Stimulated activated CD8-positive, alpha-beta memory T cell treated with anti-CD3 and anti-CD28 coated beads, Interleukin-15, amount 100 ng/mL, for 48 hours (primary cell): ENCODE data around the gene GATA1.

Source experiments
- DNase-seq, 2 donors: peaks; one replicate each; pipeline ENCODE4 v3.0.0-alpha.2; 2020; ENCODE audit warnings: low read depth in 2 of 2

GATA1 gene

DNA sequence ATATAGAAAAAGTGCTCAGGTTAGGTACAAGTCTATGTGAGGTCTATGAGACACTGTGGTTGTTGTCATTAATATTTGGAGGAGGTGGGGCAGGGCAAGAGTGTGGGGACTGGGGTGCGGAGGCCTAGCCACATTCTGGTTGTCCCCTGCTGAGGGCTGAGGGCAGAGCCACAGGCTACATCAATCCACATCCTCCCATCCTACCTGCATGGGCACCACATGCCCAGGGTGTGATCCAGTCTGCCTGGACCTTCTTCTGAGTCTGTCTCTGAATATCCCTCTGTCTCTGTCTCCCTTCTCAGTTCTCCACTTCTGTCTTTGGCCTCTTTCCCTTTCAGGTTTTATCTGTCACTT is 1.2 kb upstream of the GATA1 start:
- no peak for DNase-seq

DNA sequence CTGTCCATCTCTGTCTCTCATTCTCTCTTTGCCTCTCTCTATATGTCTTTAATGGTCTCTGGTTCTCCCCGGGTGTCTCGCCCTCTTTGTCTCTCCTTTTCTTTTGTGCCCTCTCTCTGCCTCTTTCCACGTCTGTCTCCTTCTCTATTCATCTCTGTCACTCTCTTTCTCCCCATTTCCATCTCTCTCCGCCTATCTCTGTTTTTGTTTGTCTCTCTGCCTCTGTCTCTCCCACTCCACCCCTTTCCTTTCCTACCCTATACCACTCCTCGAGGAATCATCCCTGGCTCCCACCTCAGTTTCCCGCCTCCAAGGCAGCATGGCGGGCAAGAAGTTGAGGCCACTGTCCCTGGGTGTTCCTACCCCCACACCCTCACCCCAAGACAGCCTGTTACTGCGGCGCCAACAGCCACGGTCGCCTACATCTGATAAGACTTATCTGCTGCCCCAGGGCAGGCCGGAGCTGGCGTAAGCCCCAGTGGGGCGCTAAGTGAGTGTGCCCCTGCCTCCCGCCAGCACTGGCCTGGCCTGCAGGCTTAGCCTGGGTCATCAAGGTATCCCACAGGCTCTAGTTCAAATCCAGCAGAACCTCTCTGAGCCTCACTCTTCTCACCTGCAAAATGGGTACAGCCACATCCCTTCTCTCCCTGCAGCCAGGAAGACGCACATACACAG is 713 bp upstream of the GATA1 start:
- DNase-seq: no peak

DNA sequence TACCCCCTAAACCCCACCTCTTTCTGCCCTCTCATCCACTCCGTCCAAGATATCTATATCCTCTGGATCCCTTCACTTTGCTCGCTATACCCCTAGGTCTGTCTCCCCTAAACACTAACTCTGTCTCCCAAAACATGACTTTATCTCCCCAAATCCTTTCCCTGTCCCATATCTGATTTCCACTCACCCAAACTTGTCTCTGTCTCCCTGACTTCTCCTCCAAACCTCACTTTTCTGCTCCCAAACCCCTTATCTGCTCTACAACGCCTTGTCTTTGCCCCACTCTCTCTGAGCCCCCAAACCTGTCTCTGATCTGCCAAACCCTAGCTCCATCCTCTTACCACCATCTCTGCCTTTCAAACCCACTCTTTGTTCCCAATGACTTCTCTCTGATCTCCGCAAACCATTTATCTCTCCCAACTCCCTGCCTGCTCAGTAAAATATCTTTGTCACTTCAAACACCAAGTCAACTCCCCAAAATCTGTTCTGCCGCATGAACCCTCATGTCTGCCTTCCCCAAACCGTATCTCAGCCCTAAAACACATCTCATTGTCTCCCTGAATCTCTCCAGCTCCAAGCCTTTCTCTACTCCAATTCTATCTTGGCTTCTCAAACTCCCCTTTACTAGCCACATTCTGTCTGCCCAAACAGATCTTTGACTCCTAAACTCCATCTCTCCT is 575 bp downstream of the GATA1 start:
- DNase-seq: no peak

DNA sequence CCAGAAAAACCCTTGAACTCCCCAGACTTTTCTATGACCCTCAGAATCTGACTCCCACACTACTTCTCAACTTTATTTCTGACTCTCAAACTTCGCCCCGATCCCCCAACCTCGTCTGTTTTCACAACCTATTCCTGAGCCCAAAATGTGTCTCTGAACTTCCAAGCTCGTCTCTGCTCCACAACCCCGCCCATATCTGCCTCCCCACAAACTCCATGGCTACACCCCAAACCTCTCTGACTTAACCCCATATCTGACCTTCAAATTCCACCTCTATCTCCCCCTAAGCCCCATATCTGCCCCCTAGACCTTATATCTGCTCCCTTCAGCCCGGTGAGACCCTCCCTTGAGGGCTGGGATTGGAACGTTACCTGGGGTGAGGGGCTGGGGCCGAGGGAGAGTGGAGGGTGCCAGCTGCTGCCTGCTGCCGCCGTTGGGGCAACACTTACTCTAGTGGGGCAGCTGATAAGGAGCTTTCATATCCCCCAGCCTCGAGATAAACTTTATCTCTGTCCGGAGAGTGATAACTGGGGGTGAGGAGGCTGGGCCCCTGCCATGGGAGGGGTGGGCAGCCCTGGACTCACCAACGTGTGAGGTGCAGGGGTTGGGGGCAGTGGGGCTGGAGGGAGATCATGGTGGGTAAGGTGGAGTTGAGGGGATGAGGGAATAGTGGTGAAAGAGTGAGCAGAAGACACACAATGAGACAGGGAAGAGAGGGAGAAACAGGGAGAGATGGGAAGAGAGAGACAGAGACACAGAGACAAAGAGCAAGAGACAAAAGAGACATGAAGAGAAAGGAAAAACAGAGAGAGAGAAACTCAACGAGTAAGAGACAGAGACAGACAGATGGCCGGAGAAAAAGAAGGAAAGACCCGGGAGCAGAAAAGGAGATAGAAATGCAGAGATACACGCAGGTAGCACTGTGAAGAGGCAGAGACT is 1.4 kb downstream of the GATA1 start:
- DNase-seq: no peak

DNA sequence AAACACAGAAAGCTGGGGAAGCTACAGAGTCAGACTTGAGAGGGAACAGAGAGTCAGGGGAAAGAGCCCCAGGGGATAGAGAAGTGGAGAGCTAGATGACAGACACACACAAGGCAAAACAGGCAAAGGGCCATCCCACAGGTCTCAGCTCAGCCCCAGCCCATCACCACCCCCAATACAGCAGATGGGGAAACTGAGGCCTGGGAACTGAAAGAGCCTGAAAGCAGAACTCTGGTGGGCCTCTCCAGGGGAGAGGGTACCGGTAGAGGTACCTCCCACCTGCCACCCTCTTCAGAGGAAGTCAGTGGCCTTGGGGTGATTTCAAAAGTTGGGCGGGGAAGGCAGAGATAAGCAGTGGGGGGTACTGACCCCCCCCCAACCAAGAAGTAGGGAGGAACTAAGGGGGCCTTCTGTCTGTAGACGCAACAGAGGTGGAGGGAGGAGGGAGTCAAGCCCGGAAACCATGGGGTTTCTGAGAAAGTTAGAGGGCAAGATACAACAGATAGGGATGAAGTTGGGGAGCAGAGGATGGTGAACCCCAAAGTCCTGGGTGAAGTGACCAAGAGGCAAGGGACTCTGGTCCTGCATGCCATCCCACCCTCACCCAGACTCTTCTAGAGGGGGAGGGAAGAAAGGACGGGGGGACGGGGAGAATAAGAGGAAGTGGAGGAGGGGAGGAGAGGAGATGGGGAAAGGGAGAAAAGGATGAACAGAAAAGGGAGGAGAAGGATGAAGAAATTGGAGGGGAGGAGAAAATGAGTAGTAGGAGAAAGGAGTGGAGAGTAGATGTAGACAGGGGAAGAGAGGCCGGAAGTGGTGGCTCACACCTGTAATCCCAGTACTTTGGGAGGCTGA is 3.2 kb downstream of the GATA1 start:
- no peak for DNase-seq

DNA sequence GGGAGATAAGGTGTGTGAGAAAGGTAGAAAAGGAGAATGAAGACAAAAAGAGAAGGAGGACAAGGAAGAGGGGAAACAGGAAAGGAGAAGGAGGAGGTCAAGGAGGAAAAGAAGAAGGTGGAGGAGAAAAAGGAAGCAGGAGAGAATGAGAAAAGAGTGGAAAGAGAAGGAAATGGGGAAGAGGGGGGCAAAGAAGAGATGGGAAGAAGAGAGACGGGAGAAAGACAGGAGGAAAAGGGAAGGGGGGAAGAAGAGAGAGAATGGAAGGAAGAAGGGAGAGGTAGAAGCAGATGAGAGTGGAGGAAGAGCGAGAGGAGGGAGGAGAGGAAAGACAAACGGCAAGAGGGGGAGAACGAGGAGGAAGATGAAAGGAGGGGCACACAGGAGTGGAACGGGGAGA is 4.1 kb downstream of the GATA1 start:
- DNase-seq: no peak

DNA sequence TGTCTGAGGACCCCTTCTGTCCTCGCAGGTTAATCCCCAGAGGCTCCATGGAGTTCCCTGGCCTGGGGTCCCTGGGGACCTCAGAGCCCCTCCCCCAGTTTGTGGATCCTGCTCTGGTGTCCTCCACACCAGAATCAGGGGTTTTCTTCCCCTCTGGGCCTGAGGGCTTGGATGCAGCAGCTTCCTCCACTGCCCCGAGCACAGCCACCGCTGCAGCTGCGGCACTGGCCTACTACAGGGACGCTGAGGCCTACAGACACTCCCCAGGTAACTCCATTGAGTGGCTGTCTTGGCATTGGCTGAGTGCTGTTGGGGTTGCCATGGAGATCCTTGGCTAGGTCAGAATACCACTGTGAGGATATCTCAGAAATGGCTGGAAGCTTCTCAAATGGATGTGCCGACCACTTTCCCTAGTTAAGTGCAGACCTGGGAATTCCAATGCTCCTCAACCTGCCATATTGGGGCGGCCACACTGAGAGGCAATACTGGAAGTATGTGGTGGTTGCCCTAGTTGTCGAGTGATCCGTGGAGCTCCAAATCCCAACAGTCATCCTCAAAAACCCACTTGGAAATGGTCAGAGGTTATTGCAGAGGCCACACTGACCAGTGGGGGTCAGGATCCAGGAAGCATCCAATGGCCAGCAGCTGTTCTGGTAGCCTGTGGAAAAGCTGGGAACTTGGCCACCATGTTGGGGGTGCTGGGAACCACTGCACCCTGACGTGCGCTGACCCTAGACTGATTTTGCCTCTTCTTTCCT is 4.9 kb downstream of the GATA1 start:
- no peak for DNase-seq

DNA sequence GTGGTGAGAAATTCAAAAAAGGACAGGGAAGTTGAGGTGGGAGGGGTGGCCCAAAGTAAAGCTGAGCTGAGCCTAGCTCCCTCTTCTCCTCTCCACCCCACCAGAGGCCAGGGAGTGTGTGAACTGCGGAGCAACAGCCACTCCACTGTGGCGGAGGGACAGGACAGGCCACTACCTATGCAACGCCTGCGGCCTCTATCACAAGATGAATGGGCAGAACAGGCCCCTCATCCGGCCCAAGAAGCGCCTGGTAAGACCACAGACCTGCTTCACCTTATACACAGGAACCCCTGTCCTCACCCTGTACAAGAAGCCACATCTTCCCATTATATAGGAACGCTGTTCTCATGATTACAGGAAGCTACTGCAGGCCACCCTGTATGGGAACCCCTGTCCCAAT is 5.8 kb downstream of the GATA1 start:
- no peak for DNase-seq

DNA sequence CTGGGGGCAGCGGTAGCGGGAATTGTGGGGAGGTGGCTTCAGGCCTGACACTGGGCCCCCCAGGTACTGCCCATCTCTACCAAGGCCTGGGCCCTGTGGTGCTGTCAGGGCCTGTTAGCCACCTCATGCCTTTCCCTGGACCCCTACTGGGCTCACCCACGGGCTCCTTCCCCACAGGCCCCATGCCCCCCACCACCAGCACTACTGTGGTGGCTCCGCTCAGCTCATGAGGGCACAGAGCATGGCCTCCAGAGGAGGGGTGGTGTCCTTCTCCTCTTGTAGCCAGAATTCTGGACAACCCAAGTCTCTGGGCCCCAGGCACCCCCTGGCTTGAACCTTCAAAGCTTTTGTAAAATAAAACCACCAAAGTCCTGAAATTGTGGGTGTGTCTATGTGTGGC is 7.5 kb downstream of the GATA1 start:
- DNase-seq: no peak

DNA sequence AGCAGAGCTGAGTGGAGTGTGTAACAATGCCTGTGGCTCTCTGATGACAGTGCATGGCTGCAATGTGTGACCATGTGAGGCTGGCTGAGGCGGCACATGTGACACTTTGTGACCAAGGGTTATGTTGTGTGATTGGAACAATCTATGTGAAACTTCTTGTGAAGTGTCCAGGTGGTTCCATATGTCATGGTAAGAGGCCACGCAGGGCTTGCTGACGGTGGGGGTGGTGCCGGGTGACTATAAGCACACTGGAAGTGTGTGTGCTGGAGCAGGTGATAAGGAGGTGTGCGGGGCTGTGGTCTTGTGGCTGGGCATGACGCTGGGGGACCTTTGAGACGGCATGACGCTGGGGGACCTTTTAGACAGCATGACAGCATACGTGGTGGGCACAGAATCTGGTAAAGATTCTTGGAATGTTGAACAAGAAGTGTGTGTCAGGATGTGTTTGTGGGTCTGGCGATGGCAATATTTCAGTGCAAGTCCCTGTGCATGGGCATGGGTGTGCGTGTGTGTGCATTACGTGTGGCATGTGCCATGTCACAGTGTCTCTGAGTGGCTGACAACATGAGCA is 8.0 kb downstream of the GATA1 start:
- DNase-seq: no peak

DNA sequence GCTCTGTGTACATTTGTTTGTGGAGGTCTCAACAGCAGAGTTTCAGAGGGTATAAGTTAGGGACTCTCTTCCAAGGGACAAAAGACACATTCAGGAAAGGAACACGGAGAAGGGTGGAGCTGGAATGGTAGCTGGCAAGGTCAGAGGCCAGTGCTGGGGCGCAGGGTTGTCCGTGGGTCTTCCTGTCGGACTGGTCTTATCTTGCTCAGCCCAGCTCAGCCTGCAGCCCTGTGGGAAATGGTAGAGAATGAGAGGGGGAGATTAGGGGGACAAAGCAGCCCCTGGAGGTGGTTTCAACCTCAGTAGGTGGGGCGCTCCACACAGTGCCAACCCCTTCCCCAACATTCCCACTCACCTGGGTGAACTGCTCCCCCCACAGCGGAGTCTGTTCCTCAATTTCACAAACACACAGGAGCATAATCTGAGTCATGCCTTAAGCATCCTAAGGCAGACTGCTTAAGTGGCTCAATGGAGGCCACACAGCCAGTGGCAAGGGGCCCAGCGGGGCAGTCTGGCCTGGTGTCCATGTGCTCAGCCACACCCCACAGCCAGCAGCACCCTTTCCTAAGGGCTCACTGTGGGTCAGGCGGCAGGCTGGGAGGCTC is 8.6 kb downstream of the GATA1 start:
- no peak for DNase-seq

DNA sequence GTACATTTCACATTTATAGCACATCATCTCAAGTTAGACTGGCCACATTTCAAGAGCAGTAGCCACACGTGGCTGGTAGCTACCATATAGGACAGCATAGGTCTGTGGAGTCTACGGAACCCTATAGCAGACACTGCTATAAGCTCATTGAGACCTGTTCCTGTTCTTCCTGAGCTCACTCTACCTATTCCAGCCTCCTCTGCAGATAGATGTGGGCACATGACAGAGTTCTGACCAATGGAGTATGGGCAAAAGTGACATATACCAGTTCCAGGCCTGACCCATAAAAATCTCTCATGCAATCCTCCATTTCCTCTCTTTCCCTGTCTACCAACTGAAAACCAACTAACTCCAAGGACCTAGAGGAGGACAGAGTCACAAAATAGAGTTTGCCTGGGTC is 11.9 kb downstream of the GATA1 start:
- no peak for DNase-seq

DNA sequence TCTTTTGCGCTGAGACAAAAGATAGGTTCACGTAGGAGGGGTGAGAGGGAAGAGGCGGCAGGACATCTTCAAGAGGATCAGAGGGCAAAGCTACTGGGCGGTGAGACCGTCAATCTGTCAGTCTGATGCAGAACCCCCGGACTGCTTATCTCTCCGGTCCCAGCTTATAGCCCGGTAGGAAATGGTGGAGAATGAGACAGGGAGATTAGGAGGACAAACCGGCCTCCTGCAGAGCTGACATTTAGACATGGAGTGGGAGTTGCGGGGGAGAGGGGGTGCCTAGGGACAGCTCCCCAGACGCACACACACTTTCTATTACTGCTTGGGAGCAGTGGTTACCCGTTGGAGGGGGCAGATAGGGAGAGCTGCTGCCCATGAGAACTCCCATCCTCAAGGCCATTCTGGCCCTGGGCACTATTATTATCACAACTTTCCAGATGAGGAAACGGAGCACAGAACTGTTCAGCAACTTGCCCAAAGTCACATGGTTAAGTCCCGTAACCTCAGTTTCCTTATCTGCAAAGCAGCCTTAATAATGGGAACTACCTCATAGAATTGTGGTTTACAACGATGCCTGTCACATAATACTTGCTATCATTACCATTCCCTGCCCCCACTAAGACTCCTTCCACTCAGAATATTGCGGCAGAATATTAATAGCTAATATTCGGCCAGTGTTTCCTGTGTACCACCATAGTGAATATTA is 14.3 kb downstream of the GATA1 start:
- no peak for DNase-seq

DNA sequence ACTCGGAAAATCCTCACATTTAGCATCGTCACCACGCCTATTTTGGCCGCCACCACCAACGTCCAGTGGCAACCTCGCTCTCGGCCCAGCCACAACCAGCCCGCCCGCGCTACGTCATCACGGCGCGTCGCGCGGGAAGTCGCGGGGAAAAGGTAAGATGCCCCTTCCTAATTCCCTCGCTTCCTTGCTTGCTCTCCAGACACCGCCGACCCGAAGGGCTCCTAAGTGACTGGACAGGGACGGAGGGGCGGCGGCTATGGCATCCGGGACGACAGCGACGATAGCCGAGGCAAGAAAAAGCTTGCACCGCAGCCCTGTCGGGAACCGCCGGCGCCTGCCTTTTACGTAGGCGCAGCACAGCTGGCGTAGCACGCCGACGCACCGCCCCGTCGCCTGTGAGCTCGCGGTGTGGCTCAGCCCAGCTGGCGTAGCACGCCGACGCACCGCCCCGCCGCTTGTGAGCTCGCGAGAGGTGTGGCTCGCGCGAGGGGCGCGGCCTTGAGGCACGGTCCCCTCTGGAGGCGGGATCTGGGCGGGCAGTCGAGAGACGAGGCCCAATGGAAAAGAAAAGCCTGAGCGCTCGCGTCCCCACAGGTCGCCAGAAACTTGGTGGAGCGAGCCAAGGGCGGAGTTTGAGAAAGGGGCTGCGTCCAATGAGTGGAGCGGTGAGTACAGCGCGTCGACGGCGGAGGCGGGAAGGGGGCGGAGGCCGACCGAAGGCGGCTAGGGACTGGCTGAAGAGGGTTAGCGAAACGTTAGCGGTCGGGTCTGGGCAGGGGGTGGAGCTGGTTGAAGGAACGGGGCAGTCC is 15.1 kb downstream of the GATA1 start, which contains the start of gene HDAC6:
TSS of gene HDAC6 (plus strand) at position 788 of the 809 bp plus-strand sequence. CDS start 626 bp downstream, outside the sequence.
- DNase-seq: peak; percentile 92 to 94

DNA sequence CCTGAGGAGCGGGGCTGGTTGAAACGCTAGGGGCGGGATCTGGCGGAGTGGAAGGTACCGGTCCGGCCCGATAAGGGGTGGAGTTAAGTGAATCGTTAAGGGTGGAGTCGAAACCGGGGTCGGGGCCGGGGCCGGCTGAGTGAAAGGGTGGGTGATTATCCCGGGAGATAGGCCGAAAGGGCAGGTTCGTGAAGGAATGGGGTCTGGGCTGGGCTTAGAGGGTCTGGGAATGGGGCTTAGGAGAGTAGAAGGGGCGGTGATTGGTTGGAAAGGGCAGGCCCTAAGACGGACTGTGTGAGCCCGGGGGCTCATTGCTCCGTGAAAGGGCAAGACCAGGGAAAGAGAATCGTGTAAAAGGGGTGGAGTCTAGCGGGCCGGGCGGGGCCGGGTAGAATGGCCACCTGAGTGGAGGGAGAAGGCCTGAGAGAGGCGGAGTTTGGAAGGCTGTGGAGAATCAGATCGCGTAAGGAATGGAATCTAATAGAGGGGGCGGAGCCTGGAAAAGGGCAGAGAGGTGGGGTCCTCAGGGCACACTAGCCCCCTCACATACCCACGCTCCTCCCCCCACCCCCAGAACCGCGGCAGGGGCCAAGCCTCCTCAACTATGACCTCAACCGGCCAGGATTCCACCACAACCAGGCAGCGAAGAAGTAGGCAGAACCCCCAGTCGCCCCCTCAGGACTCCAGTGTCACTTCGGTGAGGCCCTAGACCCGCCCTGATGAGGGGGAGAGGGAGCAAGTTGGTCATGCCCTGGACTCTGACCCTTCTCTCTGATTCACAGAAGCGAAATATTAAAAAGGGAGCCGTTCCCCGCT is 15.9 kb downstream of the GATA1 start:
- peak; percentile 61 to 69 for DNase-seq

DNA sequence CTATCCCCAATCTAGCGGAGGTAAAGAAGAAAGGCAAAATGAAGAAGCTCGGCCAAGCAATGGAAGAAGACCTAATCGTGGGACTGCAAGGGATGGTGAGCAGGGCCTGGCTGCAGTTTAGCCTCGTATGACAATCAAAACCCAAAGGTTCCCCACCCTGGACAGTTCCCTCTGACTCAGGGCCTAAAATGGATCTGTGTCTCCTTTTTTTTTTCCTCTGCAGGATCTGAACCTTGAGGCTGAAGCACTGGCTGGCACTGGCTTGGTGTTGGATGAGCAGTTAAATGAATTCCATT is 16.5 kb downstream of the GATA1 start:
- DNase-seq: no peak

DNA sequence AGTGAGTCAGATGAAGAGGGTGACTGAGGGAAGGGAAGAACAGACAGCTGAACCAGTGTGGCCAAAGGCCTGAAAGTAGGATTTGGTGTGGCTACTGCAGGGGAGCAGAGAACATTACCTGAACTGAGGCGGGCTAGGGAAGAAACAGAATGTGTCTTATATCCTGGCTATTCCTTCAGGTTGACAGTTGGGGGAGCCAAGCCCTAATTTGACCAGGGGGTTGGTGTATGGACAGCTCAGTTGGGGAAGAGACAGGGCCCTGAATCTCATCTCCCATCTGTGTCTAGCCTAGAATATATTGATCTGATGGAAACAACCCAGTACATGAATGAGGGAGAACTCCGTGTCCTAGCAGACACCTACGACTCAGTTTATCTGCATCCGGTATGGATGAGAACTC is 19.7 kb downstream of the GATA1 start:
- no peak for DNase-seq

DNA sequence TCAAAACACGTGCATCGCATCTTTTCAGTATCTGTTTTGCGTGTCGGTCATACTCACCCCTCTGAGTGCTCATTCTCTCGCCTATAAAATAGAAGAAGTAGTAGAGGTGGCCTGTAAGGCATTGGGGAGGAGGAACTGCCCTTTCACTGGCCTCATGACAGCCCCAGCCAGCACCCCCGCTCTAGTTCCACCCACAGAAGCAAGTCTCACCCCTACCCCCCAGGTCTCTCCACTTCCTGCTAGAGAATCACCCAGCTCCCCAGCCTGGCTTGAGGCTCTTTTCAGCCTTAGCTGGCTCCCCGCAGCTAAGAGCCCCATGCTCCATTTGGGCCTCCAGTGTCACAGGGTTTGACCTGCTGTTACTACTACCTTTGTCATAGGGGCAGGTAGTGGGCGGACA is 27.3 kb downstream of the GATA1 start:
- DNase-seq: no peak
